Lower lobe of right lung (tissue), 2 donors: ENCODE results near the gene SH3BGRL2. TPM values are rescaled to one million over a fixed set of nuclear protein-coding genes. Genes with fewer than 3 reads are reported as not detected.

Experiments used
- ATAC-seq, 2 donors: fragments of 200-7000 bp; cut with Tn5 transposase; one replicate each; pipeline ENCODE4 v1.9.1; 2020 to 2022; ENCODE audit warnings: mild to moderate bottlenecking in 2 of 2, moderate library complexity in 2 of 2
- DNase-seq: peaks from one replicate; pipeline ENCODE4 v3.0.0-alpha.2; 2020
- H3K27ac ChIP-seq: fragments of 200-600 bp; one replicate; pipeline ENCODE4 v1.8.0; 2022
- H3K27me3 ChIP-seq: fragments of 200-600 bp; one replicate; pipeline ENCODE4 v1.8.0; 2022; ENCODE audit warnings: low read depth
- H3K36me3 ChIP-seq: fragments of 200-600 bp; one replicate; pipeline ENCODE4 v1.8.0; 2022; ENCODE audit warnings: mild to moderate bottlenecking
- H3K4me1 ChIP-seq: fragments of 200-600 bp; one replicate; pipeline ENCODE4 v1.8.0; 2022
- H3K4me3 ChIP-seq: fragments of 200-600 bp; one replicate; pipeline ENCODE4 v1.8.0; 2022; ENCODE audit warnings: mild to moderate bottlenecking
- H3K9me3 ChIP-seq: fragments of 200-600 bp; one replicate; pipeline ENCODE4 v1.8.0; 2022
- intact Hi-C: fragments of 100-400 bp; cut with DNase I; formaldehyde crosslinking; loops from one replicate; pipeline ENCODE4 v1.11.0; 2022
- total RNA-seq: library from RNA; stranded (reverse); fragmentation: NEBNext Ultra II Directional; extraction: Animal tissue kit (Norgen Biotek cat#: 25700); gene quantifications from one replicate; pipeline ENCODE4 v1.2.1, GENCODE V29; 2021
- TF ChIP-seq, protein P1 (sequence below): fragments of 200-600 bp; IDR thresholded peaks from one replicate; pipeline ENCODE4 v1.8.0; 2022; ENCODE audit warnings: antibody characterized with exemption, mild to moderate bottlenecking
- donor health status: DM: no; HTN: yes; CAD: no; lungs with severe emphysema.

SH3BGRL2 gene
- total RNA-seq, 1 donor from 2014 or later = 28.9 TPM

DNA sequence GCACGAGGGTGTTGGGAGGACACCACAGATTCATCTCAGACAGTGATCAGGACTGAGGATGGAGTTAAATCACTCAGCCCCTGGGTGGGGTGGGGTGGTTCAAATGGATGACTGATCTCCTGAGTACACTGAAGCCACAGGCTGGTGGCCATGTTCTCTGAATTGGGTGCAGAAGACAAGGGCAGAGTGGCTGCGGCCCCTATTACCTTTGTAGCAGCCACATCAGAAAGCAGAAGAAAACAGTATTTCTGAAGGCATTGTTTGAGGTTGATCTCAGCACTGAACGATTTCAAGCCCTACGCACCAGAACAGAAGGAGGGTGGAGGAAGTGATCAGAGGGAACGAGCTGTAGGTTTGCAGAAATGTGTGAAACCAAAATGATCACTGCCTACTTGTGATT lies 71.6 kb downstream of the SH3BGRL2 start:
- Histone ChIP-seq H3K27me3 (no peaks in the 10 kb centered on the region), H3K4me1 (no peaks in the 10 kb centered on the region), H3K36me3 (no peaks in the 10 kb centered on the region), H3K9me3 (no peaks in the 10 kb centered on the region), H3K27ac (no peak overlapping the region), H3K4me3 (no peak overlapping the region)
- TF ChIP-seq, protein P1, sequence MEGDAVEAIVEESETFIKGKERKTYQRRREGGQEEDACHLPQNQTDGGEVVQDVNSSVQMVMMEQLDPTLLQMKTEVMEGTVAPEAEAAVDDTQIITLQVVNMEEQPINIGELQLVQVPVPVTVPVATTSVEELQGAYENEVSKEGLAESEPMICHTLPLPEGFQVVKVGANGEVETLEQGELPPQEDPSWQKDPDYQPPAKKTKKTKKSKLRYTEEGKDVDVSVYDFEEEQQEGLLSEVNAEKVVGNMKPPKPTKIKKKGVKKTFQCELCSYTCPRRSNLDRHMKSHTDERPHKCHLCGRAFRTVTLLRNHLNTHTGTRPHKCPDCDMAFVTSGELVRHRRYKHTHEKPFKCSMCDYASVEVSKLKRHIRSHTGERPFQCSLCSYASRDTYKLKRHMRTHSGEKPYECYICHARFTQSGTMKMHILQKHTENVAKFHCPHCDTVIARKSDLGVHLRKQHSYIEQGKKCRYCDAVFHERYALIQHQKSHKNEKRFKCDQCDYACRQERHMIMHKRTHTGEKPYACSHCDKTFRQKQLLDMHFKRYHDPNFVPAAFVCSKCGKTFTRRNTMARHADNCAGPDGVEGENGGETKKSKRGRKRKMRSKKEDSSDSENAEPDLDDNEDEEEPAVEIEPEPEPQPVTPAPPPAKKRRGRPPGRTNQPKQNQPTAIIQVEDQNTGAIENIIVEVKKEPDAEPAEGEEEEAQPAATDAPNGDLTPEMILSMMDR = no peak
- no peak for ATAC-seq
- intact Hi-C loops = no loop called here
- DNase-seq = no peak

DNA sequence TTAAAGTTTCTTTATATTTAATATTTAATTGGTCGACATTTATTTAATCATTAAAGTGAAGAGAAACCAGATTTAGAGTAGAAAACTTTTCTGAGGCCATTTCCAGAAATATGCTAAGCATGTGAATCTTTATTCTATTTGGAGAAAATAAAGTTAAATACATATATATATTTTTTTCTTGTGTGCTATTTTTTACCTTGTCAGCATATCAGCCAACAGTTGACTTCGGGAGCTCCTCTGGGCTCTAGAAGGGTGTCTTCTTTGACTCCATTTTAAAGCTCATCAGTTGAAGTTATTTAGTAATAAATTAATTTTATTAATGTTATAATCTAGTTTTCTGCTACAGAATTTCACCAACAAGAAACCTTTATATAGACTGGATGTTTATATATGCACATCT lies 73.1 kb downstream of the SH3BGRL2 start:
- ATAC-seq (no peak), DNase-seq (no peak)
- Histone ChIP-seq H3K4me3 (no peak overlapping the region), H3K36me3 (no peaks in the 10 kb centered on the region), H3K27ac (no peak overlapping the region), H3K4me1 (no peaks in the 10 kb centered on the region), H3K9me3 (no peaks in the 10 kb centered on the region), H3K27me3 (no peaks in the 10 kb centered on the region)
- TF ChIP-seq, protein P1 = no peak
- intact Hi-C loops = no loop called here

DNA sequence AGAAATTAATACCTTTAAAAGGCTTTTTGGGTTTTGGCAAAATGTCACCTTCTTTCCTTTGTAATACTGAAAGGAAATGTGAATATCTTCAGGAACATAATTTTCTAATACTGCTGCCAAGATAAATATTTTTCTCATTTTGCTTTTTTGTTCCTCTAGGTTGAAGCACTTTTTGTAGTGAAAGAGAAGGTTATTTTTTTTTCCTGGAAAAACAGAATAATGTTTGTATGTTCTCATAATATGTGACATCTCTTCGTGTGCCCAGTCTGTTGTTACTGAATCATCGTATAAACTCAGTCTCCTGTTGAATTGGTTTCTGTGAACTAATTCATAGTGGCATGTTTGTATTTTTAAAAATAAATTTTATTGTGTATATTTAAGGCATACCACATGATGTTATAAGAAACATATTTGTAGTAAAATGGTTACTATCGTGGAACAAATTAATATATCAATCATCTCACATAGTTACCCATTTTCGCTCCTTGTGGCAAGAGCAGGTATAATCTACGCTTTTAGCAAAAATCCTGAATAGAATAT lies 74.4 kb downstream of the SH3BGRL2 start:
- ATAC-seq (no peak), DNase-seq (no peak)
- intact Hi-C loops = no loop called here
- Histone ChIP-seq H3K27ac (no peak overlapping the region), H3K9me3 (no peaks in the 10 kb centered on the region), H3K4me3 (no peak overlapping the region), H3K36me3 (no peaks in the 10 kb centered on the region), H3K27me3 (no peaks in the 10 kb centered on the region), H3K4me1 (no peaks in the 10 kb centered on the region)
- TF ChIP-seq, protein P1 = no peak

- H3K27ac ChIP-seq = no peak overlapping the region
- no peaks in the 10 kb centered on the region for H3K9me3 ChIP-seq
- no peaks in the 10 kb centered on the region for H3K36me3 ChIP-seq
- no peaks in the 10 kb centered on the region for H3K4me1 ChIP-seq
- ATAC-seq (no peak), DNase-seq (no peak)
- H3K4me3 ChIP-seq = no peak overlapping the region
- TF ChIP-seq, protein P1 = no peak
- no peaks in the 10 kb centered on the region for H3K27me3 ChIP-seq
- intact Hi-C loops = no loop called here
These were observed 75.4 kb downstream of the SH3BGRL2 start for GRCh38 chr6:79706527-79706926.

DNA sequence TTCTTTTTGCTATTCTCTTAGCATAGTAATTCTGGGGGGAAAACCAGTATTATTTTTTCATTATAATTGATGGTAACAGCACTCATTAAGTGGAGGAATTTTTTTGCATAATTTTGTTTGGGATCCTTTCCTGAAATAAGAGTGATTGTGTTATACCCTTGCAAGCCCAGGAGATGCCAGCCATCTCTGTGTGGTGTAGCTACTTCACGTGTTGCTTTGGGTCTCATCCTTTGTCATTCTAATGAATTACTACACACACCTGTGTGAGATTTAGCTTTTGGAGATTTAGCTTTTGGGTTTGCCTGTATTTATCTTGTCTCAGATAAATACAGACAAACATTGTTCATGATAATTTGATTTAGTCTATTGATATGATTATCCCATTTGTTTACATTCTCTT lies 76.5 kb downstream of the SH3BGRL2 start:
- ATAC-seq (no peak), DNase-seq (no peak)
- TF ChIP-seq, protein P1 = no peak
- no peaks in the 10 kb centered on the region for H3K27me3 ChIP-seq
- H3K9me3 ChIP-seq = no peaks in the 10 kb centered on the region
- H3K4me3 ChIP-seq = no peak overlapping the region
- no peak overlapping the region for H3K27ac ChIP-seq
- no peaks in the 10 kb centered on the region for H3K4me1 ChIP-seq
- no peaks in the 10 kb centered on the region for H3K36me3 ChIP-seq
- intact Hi-C loops = no loop called here
